T-helper 2 cell treated with Interferon-gamma antibody and Interleukin-4, amounts not matched to agents 100 ng/mL and 5 ng/mL, for 36 hours (primary cell): Measurements from ENCODE around the gene ARSK. TPM values are rescaled to one million over a fixed set of nuclear protein-coding genes. Genes with fewer than 3 reads are reported as not detected.

Experiments
- intact Hi-C: fragments of 100-400 bp; cut with micrococcal nuclease; formaldehyde crosslinking; loops from one replicate; pipeline ENCODE4 v1.15.1; 2023
- total RNA-seq: library from RNA; stranded (reverse); gene quantifications from 2 replicates; pipeline ENCODE4 v1.2.3, GENCODE V29; 2022

The ARSK gene
- total RNA-seq, 1 donor from 2014 or later = 4.0 TPM

DNA sequence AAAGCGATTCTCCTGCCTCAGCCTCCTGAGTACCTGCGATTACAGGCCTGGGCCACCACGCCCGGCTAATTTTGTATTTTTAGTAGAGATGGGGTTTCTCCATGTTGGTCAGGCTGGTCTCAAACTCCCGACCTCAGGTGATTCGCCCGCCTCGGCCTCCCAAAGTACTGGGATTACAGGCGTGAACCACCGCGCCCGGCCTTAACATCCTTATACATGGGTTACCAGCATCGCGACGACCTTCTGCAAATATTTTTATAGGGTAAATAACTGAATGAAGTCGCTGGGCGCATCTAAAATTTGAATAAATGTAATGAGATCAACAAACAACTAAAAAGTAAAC is 91.3 kb downstream of the ARSK start:
- intact Hi-C loops = loop anchor here (1.0 to 5.0 kb wide), 11 partner anchors 14 to 1016 kb away; partner anchors contain the start of genes CAST, ELL2, RHOBTB3 and SKIC3

DNA sequence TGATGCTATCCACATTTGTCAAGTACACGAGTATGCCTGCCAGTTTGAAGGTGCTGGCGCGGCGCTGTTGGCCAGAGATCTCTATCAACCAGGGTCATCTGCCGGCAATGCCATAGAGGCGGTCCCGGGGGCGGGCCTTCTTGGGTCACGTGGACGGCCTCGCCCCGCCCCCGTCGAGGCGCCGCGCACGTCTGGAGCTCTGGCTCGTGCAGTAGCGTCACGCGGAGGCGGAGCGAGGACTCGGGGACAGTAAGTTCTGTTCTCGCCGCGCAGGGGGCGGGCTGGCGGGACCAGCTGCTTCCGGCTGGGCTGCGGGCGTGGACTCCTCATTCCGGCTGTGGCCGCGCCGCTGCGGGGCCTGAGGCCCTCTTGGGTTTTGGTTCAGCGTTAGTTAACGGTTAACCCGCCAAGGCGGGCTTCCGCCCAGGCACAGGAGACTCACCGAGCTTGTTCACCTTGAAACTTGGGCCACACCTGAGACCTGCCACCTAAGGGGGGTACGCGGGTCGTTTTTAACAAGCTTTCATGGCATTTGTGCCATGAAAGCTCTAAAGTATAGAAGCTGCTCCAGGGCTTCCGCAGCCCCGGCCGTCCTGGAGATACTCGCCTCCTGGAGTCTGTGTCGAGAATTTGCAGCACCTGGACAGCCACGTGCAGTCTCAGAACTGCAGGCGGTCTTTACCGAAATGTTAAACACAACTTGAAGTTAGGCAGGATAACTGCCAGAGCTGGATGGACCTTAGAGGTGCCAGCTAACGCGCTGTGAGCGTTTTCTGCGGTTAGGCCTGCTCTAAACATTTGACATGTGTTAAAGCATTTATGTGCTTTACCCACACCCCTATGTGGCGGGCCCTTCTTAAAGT is 91.9 kb downstream of the ARSK start, which contains the start of gene RFESD:
TSS of gene RFESD (plus strand) at position 209 of the 863 bp plus-strand sequence. CDS start 5,495 bp downstream, outside the sequence.
- intact Hi-C loops = loop anchor here (1.0 to 5.0 kb wide), 11 partner anchors 14 to 1016 kb away; partner anchors contain the start of genes CAST, ELL2, RHOBTB3 and SKIC3

DNA sequence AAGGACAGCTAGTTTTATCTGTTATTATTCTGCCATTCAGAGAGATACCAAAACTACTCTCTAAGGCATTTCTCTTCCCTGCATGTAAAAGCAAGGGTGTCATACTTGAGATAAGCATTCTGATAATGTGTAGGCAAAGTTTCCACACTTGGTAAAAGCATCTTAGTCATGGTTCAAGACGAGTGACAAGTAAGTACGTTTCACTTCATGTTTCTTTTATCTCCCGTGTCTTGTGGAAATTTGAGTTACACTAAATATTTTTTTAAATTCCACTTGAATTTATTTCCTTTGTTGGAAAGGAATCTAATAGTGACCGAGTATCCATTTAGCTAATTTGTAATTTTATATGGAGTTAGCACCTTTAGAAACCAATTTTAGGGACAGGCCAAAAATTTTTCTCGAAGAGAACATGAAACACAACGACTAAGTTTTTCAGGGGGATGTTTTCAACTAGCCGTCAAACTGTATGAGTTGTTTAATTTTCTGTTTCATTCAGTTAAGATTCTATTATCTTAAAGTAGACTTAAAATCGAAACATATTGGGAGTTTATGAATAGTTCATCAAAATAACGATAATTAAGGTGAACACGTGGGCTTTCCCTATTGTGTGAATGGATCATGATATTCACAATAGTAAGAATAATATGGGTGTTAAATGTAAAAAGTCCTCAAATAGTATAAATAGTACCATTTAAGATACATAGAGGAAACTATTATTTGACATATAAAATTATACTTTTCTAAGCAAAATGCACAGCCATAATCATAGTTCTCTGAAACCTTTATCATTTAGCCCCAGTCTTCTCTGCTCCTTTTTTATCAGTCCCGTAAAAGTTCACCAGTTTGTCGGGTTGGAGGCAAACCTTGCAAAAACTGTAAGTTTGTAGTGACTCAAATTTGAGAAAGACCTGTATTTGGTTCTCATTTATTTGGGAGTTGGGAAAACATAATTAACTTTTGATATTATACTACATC is 93.3 kb downstream of the ARSK start:
- intact Hi-C loops = loop anchor here (2.0 to 5.0 kb wide), 8 partner anchors 57 to 1014 kb away; partner anchors contain the start of genes CAST, ELL2 and RHOBTB3

DNA sequence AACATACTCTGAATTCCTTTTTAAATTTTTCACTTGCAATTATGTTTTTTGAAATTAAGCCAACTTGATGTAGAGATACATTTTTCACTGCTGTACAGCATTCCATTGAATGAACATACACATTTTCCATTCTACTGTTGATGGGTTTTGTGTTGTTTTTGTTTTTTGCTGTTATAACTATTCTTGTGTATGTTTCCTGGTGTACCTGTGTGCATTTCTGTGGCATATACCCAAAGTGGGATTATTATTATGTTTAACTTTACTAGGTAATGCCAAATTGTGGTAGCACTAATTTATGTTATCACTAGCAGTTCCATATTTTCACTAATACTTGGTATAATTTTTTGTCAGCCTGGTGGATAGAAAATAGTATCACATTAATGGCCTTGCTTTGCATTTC is 94.4 kb downstream of the ARSK start:
- intact Hi-C loops = loop anchor here (5.0 kb wide), 5 partner anchors 68 to 1013 kb away; partner anchors contain the start of genes CAST and RHOBTB3

DNA sequence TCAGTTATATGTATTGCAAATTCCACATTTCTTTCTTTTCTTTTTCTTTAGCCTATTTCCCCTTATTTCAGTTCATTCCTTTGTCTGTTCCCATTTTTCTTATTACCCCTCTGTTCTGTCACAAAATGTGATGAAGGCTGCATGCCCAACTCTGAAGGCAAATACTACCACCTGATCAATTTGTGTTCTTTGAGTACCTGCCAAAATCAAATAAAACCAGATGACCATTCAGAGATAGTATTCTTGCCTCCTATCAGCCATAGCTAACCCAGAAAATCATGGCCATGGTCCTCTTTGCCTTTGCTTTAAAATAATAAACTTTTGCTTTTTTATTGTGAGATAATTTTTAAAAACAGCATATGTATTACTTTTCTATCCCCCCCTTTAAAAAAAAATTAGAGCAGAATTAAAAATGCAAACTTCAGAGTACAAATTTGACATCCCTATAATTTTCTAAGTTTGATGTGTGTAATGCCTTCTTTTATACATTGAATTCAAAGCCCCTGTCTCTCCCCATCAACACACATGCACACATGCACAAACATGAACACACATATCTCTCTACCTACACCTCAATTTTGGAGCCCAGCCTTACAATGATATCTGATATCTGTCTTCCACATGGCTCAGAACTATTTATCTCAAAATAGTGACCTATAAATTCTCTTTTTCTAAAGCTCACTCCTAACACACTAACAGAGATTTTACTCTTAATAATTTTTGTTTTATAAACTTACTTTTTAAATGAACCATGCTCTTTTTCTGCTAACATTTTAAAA is 95.1 kb downstream of the ARSK start:
- intact Hi-C loops = loop anchor here (5.0 kb wide), 5 partner anchors 67 to 1012 kb away; partner anchors contain the start of genes CAST and RHOBTB3

DNA sequence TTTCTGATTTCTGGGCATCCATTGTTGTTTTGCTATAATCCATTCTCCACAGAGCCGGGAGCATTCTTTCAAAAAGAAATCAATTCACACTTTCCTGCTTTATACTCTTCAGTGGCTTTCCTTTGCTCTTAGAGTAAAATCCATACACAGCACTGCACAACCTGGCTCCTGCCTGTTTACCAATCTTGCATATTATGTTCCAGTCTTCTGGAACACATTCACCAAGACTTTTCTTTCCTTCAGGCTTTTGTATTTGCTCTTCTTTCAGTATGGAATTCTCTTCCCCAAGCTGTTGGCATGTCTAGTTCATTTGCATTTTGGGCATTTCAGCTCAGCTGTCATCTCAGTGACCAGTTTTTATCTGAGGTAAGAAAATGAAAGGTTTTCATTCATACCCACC is 97.9 kb downstream of the ARSK start:
- intact Hi-C loops = no loop called here

DNA sequence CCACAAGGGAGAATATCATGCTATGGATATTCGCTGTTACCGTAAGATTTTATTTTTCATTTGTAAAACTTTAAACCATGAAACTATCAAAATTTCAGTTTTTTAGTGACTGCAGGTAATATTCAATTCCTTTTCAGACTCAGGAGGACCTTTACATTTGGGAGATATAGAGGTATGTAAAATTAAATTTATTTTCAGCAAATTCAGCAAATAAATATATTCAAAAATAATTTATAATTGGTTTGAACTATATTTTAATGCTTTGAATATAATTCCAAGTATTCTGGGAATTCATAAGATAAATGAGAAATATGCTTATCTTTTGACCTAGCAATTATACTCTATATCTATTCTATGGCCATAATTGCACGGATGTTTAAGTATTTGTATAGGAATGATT is 99.3 kb downstream of the ARSK start:
- intact Hi-C loops = no loop called here

Other genes with a start within 250 kb of the ARSK start
- gene FAM81B, start 163.7 kb upstream of the ARSK start, total RNA-seq = not detected in 2 replicates
- 65.4 and 67.9 TPM in 2 replicates for gene SKIC3, start 124 bp upstream of the ARSK start, total RNA-seq
- gene GPR150, start 65.0 kb downstream of the ARSK start, total RNA-seq = 0.30 and 0.48 TPM in 2 replicates
- gene RFESD, start 91.7 kb downstream of the ARSK start, total RNA-seq = 4.7 and 4.9 TPM in 2 replicates
- not detected in 2 replicates for gene SPATA9, start 127.9 kb downstream of the ARSK start, total RNA-seq
- 0.41 and 0.59 TPM in 2 replicates for gene RHOBTB3, start 176.2 kb downstream of the ARSK start, total RNA-seq